GM08714 (cell line): ENCODE data around the gene PDE4B.

Experiments used
- H3K4me3 ChIP-seq: fragments of 200-500 bp; sonication (Bioruptor generic); 2 replicates; pipeline ENCODE4 v1.5.1; 2014; ENCODE audit warnings: mild to moderate bottlenecking, low read length, inconsistent platforms
- ZNF274 ChIP-seq: IDR thresholded peaks from 2 replicates; pipeline ENCODE4 v1.6.1; 2012; ENCODE audit warnings: mild to moderate bottlenecking, low read depth, low read length

PDE4B gene

DNA sequence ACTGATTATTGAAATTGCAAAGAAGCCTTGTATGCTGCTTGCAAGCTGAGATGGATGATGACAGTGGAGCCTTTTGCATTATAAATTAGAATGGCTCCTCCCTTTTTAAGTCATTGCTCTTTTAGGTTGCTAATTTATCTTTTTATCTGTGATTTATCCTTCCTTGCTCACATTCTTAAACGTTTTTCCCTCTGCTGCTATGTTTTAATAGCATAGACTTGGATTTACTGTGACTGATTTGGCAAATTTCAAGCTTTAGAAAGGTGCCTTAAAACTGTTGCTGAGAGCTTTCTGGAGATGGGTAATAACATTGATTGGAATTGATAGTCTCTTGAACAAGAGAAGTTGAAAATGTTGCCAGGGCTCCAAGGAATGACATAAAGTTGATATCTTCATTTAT lies 427.8 kb downstream of the PDE4B start:
- no peak overlapping the region for H3K4me3 ChIP-seq
- no peak for TF ChIP-seq ZNF274

DNA sequence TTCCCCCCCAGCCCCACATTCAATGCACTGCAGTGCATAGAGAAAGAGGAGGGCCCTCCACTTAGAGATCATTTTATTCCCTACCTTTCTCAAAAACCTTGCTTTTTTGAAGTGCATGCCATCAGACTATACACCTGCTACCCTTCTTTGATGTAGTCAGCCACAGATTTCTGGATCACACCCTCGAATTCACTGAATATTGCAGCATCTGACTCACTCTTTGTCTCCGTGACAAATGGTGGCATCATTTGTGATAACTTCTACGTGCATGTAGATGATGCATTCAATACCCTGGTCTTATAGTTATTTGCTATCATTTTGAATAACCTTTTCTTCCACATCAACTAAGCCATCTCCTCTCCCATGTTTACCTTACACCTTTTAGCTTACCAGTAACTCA lies 431.0 kb downstream of the PDE4B start:
- H3K4me3 ChIP-seq, result no peak overlapping the region
- no peak for TF ChIP-seq ZNF274

DNA sequence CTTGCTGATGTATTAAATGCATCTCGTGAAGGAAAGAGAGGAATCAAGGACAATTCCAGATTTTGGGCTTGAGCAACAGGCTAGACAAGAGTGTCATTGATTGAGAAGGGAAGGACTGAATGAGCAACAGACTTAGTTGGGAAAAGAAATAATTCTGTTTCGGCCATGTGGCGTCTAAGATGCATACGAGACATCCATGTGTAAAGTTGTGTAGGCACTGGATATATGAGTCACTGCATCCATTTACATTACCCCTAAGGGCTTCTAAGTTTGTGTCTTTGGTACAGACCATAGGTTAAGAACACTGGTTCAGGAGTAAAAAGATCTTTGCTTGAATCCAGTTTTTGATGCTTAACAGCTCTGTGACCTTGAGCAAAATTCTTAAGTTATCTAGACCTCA lies 434.3 kb downstream of the PDE4B start:
- H3K4me3 ChIP-seq, result no peak overlapping the region
- no peak for TF ChIP-seq ZNF274

DNA sequence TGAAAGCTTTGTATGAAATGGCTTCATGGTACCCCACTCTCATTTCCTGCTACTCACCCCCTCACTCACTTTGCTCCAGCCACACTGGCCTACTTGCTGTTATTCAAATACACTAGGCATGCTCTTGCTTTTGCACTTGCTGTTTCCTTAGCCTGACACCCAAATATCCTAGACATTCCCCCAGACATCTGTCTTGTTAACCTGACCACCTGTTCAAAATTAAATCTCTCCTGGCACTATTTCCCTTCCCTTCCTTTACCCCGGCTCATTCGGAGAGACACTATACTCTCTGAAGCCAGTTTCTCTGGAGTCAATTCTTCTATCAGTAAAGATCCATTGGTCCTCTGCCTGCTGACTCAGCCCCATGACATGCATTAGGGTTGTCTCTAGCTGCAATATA lies 435.3 kb downstream of the PDE4B start:
- no peak overlapping the region for H3K4me3 ChIP-seq
- TF ChIP-seq ZNF274, result no peak

DNA sequence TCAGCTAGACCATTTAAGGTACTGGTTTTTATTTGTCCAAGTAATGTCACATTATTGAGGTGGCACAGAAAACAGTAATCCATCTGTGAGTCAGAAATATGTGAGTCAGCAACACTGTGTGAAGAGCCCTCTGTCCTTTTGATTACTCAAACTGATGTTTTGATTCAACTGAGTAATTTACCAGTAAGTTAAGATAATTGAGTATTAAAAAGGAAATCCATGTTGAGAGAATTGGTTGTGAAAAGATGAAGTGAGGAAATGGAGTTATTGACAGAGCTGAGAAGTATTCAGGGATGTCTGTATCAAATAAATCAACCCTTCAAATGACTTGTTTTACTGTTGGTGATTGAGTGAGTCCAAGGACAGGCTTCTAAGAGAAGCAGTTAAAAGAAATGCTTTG lies 438.5 kb downstream of the PDE4B start:
- no peak overlapping the region for H3K4me3 ChIP-seq
- no peak for TF ChIP-seq ZNF274

DNA sequence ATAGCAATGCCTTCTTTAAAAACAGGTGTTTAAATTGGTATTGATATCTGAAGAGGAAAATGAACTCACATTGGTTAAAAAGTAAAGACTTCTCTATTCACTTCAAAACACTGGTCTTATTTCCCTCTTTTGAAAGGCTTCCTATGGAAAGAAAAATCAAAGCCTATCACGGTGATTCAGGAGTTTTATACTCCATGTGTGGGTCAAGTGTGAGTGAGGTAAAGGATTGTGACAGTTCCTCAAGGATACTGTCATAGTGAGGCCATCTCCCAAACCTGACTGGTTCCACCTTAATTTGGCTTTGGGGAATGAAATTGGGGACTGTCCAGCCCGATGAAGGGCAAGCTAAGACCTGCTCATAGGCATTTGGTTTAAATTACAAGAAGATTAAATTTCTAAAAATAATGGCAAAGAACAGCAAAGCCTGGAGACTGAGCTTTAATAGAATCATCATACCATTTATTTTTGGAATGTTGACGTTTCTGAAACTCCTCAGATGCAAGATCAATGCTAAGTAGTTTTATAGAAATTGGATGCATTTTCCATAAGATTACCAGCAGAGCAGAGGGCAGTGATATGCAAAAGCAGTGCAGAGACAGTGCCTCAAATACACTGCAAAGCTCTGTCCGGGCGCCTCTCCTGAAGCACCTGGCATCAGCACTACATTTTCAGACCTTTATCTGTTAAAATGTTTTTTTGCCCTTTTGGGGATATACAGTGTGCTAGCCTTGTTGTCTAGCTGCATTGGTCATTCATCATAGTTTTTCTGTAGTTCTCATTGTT lies 439.2 kb downstream of the PDE4B start:
- H3K4me3 ChIP-seq, result no peak overlapping the region
- TF ChIP-seq ZNF274, result no peak

DNA sequence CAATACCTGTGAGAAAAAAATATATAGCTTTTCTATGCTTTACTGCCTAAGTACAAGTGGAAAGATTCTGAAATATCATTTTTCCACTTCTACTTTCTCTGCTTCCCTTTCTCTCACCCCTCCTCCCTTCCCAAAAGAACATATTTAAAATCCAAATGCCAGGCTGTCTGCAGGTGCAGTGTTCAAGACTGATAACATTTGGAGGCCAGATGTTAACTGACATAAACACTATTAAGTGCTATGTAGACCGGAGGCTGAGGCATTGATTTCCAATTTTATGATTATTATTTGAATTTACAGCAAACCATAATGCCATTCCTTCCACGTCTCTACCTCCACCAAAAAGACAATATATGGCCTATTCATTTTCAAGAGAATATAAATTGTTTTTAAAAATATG lies 444.3 kb downstream of the PDE4B start:
- no peak for TF ChIP-seq ZNF274
- H3K4me3 ChIP-seq, result no peak overlapping the region

DNA sequence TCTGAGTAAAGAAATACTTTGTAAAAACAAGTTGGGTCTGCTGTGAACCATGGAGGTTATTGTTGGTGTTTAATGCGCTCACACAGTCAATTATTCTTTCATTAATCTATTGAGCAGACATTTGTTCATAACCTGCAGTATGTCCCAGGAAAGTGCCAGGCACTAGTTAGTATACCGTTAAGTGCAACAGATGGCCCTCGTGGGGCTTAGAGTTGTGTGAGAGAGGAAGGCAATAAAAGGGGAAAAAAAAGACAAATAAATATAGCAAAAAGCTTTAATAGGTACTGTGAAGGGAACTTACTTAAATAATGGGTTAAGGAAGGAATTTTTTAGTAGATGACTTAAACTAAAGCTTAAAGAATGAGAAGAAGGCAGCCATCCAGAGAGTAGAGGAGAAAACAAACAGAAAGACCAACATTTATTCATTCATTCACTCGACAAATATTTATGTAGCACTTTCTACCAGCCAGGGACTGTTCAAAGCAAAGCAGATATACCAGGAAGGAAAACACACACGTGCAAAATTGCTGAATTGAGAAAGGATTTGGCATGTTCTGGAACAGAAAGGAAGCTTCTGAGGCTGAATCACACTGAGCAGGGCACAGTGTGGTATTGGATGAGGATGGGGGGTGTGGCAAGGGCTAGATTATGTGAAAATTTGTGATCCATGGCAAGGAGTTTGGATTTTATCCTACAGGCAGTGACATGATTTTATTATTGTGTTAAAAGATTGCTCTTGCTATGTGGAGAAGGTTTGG lies 445.2 kb downstream of the PDE4B start:
- H3K4me3 ChIP-seq, result no peak overlapping the region
- TF ChIP-seq ZNF274, result no peak

DNA sequence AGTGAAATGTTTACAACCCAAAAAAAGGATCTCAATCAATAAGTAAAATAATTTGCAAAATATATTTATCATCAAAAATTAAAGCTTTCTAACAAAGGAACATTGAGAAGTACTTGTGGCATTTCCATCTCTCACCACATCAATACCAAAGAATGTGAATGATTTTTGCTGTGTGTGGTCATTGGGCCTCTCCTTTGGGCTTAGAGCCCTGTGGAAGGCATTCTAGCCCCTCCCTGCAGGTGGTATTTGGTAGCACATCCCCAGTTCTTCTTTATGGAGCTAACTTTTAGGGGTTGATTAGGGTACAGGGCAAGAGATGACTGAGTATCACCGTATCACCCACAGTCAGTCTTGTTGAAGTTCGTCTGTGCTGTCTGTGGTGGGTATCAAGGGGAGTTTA lies 447.1 kb downstream of the PDE4B start:
- TF ChIP-seq ZNF274, result no peak
- H3K4me3 ChIP-seq, result no peak overlapping the region

DNA sequence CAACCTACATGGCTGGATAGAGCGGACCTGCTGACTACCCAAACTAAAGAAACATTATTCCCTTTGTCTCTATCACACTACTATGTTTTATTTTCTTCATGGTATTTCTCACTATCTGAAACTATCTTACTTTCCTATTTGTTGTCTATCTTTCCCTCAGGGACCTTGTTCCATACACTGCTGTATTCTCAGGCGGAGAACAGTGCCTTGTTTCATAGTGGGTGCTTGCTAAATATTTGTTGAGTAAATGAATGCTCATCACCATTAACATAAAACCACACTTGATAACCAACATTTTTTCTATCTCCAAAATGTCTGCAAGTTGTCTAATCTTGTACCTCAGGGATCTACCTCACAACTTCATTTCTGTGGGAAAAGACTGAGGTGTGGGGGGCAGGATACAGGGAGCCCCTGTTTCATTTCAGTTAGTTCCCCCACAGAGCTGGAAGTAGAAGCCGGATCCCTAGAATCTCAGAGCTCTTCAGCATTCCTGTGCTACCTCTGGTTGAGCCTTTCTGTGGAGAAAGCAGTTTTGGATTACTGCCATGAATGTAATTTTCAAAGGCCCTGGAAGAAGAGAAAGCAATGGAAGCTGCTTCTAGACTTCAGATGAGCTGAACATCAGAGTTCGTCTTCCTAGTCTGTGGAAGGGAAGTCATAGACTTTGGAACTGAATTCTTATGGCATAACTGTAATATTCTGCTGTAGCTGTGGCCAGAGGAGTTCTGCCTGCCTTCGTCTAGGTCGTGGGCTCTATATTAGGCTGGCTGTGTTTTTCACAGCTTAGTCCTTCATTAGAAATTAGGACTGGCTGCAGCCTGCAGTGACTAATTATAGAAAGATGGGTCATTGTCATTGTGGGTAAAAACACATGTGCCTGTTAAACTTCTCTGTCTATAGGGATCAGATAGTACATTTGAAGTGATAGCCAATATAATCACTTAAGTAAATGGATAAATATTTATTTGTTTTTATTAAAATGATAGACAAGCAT lies 448.1 kb downstream of the PDE4B start:
- H3K4me3 ChIP-seq, result no peak overlapping the region
- no peak for TF ChIP-seq ZNF274

DNA sequence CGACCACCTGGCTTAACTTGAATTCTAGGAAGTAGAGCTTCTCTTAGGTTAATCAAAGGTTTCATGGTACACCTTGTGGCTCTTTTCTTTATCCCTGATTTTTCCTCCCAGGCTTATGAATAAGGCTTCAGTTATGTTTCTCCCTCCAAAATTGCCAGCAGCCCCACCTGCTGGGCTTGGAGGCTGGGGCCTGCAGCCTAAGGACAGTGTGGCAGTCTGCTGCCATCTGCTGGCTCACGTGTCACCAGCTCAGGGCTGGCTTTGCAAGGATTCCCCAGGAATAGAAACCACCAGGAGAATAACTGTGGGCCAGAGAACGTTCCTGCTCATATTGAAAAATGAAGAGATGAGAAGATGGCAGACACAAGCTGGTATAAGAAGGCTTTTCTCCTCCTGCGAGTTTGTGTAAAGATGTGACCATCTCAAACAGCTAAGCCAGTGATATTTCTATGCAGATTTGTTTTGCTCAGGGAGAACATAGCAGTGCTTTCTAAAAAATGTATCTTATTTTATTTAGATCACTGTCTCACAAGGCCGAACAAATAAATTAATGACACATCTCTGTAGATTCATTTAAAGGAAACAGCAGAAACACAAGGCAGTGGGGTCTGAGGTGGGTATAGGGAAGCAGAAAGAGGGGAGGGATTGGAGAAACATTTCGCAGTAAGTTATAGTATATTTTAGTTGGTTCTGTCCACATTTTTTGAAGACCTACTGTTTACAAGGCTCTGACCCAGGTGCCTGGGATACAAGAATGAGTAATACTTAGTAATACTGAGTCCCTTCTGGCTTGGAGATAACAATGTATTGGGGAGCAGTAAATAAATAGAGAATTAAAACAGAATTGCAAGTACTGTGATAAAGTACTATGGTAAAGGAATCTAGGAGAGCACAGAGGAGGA lies 450.2 kb downstream of the PDE4B start:
- no peak overlapping the region for H3K4me3 ChIP-seq
- TF ChIP-seq ZNF274, result no peak

DNA sequence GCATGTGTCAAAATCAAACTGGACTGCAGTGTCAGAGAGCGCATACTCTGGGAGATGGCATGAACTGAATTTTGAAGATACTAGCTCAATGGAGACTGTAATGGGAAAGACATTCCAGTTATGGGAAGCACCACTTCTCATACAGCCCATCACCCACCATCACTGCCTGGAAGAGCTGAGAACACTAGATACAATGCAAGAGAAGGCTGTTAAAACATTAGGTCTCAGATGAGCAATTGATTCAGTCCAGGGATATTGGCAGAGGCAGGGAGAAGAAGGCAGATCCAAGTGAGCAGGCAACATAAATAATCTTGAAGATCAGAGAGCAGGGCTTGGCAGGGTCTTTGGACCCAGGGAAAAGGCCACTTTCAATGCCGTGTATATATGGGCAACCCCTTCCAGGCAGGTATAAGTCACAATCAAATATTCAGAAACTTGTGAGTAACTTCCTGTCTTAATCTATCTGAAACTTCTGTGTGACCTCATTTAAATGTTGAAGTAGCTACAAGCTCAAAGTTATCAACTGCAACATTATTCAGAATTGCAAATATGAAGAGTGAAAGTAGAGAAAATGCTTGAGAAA lies 450.9 kb downstream of the PDE4B start:
- TF ChIP-seq ZNF274, result no peak
- H3K4me3 ChIP-seq, result no peak overlapping the region

DNA sequence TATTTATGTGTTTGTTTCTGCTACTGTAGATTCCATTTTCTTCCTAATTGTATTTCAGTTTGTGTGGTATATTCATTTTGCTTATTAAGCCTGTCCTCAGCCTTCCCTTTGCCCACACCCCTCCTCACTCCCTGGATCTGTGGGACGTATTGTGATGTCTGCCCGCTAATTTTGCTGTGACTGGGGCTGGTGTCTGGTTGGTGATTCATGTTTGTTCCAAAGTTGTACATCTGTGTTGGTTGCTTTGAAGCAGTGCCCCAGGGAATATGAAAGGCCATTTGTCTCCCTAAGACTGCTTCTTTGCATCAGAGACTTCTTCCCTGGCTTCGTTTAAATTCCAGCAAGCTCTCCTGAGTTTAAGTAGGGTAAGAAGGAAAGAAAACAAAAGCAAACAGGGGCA lies 451.7 kb downstream of the PDE4B start:
- TF ChIP-seq ZNF274, result no peak
- H3K4me3 ChIP-seq, result no peak overlapping the region
